ENCODE measurements around the gene TFF1. TPM values are rescaled to one million over a fixed set of nuclear protein-coding genes. Genes with fewer than 3 reads are reported as not detected.

Gene TFF1
- total RNA-seq, 1 experiment from 2014 or later = 111 TPM

- BruUV-seq (replicated peaks) = no TSS peak
- DNase-seq = peak; percentile 76
- Histone ChIP-seq H3K9me2 (replicated peaks; ENCODE audit: low read length) (no peaks in the 10 kb centered on the region), H2AFZ (ENCODE audit: low read length) (no peak within 1 kb of the TSS), H3K27ac (ENCODE audit: low read length) (peak within 1 kb of the TSS; percentile 87), H3K4me1 (ENCODE audit: insufficient read depth, low read length) (peaks cover 25% of the 10 kb centered on the region), H3K9me3 (ENCODE audit: low read length) (peaks cover 9% of the 10 kb centered on the region; the same call in 1 of the 2 replicates), H3F3A (ENCODE audit: low read length, unreplicated experiment) (no peaks in the 10 kb centered on the region), H3K4me2 (ENCODE audit: low read length) (peak within 1 kb of the TSS; percentile 34), H4K20me1 (ENCODE audit: low read length) (no peaks in the 10 kb centered on the region), H3K9ac (ENCODE audit: low read length) (peak within 1 kb of the TSS; percentile 68), H3K36me3 (ENCODE audit: low read depth, low read length) (no peaks in the 10 kb centered on the region), H3K79me2 (ENCODE audit: low read length) (no peaks in the 10 kb centered on the region), H3K27me3 (ENCODE audit: low read length) (no peaks in the 10 kb centered on the region), H3K4me3 (ENCODE audit: low read length) (no peak within 1 kb of the TSS)
- TF ChIP-seq EZH2phosphoT487 (IDR thresholded peaks at IDR 0.05; ENCODE audit: borderline replicate concordance, low read length) (no peak), CTCF (conservative IDR thresholded peaks at IDR 0.05; ENCODE audit: low read depth, low read length) (no peak), EZH2 (IDR thresholded peaks at IDR 0.05; ENCODE audit: low read length, unreplicated experiment) (no peak)
- intact Hi-C loops (cut with micrococcal nuclease) = loop anchor here (1.0 kb wide), 2 partner anchors 13 to 15 kb away; partner anchors contain the start of gene TFF1
- peak; percentile 91 for ATAC-seq
- CTCF ChIA-PET = interaction anchor here (0.7 to 1.0 kb wide), 3 partner anchors 13 to 30 kb away, joined by 4 to 5 read pairs (median 5); partner anchors contain the start of gene TFF1
- POLR2A ChIA-PET (ENCODE audit: unreplicated experiment) = interaction anchor here (0.7 to 1.4 kb wide), 3 partner anchors 12 to 16 kb away, joined by 4 to 7 read pairs (median 5); partner anchors contain the start of gene TFF1
These were observed 15.4 kb downstream of the TFF1 start, which contains the start of gene TFF2 for GRCh38 chr21:42350927-42351426. TFF2 (minus strand) TSS chr21:42350994; CDS start chr21:42350957, 37 bp downstream.

GRCh38 chr21:42350318-42350910, 15.9 kb downstream of the TFF1 start:
- H3K9ac ChIP-seq (ENCODE audit: low read length) = peak overlapping the region; percentile 68
- H3K4me2 ChIP-seq (ENCODE audit: low read length) = peak overlapping the region; percentile 34
- ATAC-seq (no peak), DNase-seq (no peak)
- intact Hi-C loops (cut with micrococcal nuclease) = no loop called here
- H2AFZ ChIP-seq (ENCODE audit: low read length) = no peak overlapping the region
- BruUV-seq (replicated peaks) = TSS peak; percentile 76
- H3K79me2 ChIP-seq (ENCODE audit: low read length) = no peaks in the 10 kb centered on the region
- H3K4me1 ChIP-seq (ENCODE audit: insufficient read depth, low read length) = peaks cover 25% of the 10 kb centered on the region
- no peaks in the 10 kb centered on the region for H3K9me2 ChIP-seq (replicated peaks; ENCODE audit: low read length)
- H3K4me3 ChIP-seq (ENCODE audit: low read length) = no peak overlapping the region
- ChIA-PET POLR2A (ENCODE audit: unreplicated experiment) (interaction anchor here (0.7 to 1.4 kb wide), 3 partner anchors 13 to 17 kb away, joined by 4 to 7 read pairs (median 5); partner anchors contain the start of gene TFF1), CTCF (interaction anchor here (1.0 kb wide), 2 partner anchors 12 to 31 kb away, joined by 4 to 5 read pairs; no protein-coding TSS in a partner anchor)
- H3K27me3 ChIP-seq (ENCODE audit: low read length) = no peaks in the 10 kb centered on the region
- H4K20me1 ChIP-seq (ENCODE audit: low read length) = no peaks in the 10 kb centered on the region
- 0 out of 2 replicates have a peak, but pooled peaks cover 9% of the 10 kb centered on the region for H3K9me3 ChIP-seq (ENCODE audit: low read length)
- TF ChIP-seq EZH2phosphoT487 (IDR thresholded peaks at IDR 0.05; ENCODE audit: borderline replicate concordance, low read length) = no peak
- TF ChIP-seq EZH2 (IDR thresholded peaks at IDR 0.05; ENCODE audit: low read length, unreplicated experiment) = no peak
- no peak for TF ChIP-seq CTCF (conservative IDR thresholded peaks at IDR 0.05; ENCODE audit: low read depth, low read length)
- peak overlapping the region; percentile 87 for H3K27ac ChIP-seq (ENCODE audit: low read length)
- no peaks in the 10 kb centered on the region for H3K36me3 ChIP-seq (ENCODE audit: low read depth, low read length)
- no peaks in the 10 kb centered on the region for H3F3A ChIP-seq (ENCODE audit: low read length, unreplicated experiment)

Data from PC-3 (cell line).